Karpas-422 (cell line): ENCODE results near the gene TRAF3IP3. TPM values are rescaled to one million over a fixed set of nuclear protein-coding genes. Genes with fewer than 3 reads are reported as not detected.

ENCODE experiments used
- DNase-seq: peaks from one replicate; pipeline ENCODE4 v3.0.0-alpha.2; 2015
- H2AFZ ChIP-seq: fragments of 200-600 bp; sonication (generic); 2 replicates; pipeline ENCODE4 v1.6.1; 2014; ENCODE audit warnings: antibody characterized with exemption, low read length, mixed read lengths
- H3K27ac ChIP-seq: fragments of 200-600 bp; sonication (generic); 2 replicates; pipeline ENCODE4 v1.5.1; 2014; ENCODE audit warnings: mild to moderate bottlenecking, low read length, moderate library complexity
- H3K27me3 ChIP-seq: fragments of 200-600 bp; sonication (generic); 2 replicates; pipeline ENCODE4 v1.6.1; 2014; ENCODE audit warnings: low read length, mixed read lengths
- H3K36me3 ChIP-seq: fragments of 200-600 bp; sonication (generic); 2 replicates; pipeline ENCODE4 v1.6.1; 2014; ENCODE audit warnings: low read length, mixed read lengths; ENCODE audit not compliant: insufficient read depth
- H3K4me1 ChIP-seq: fragments of 200-600 bp; sonication (generic); 2 replicates; pipeline ENCODE4 v1.6.1; 2014; ENCODE audit warnings: mild to moderate bottlenecking, low read length, mixed read lengths
- H3K4me2 ChIP-seq: fragments of 200-600 bp; sonication (generic); 2 replicates; pipeline ENCODE4 v1.6.1; 2014; ENCODE audit warnings: low read length, low read depth, mild to moderate bottlenecking; ENCODE audit not compliant: poor library complexity, severe bottlenecking
- H3K4me3 ChIP-seq: fragments of 200-600 bp; sonication (generic); 2 replicates; pipeline ENCODE4 v1.5.1; 2014; ENCODE audit warnings: mild to moderate bottlenecking, antibody characterized with exemption, low read length, mixed read lengths
- H3K79me2 ChIP-seq: fragments of 200-600 bp; sonication (generic); 2 replicates; pipeline ENCODE4 v1.6.1; 2014; ENCODE audit warnings: mild to moderate bottlenecking, low read length, mixed read lengths
- H3K9ac ChIP-seq: fragments of 200-600 bp; sonication (generic); 2 replicates; pipeline ENCODE4 v1.6.0; 2014; ENCODE audit warnings: low read length
- H3K9me2 ChIP-seq: fragments of 200-600 bp; sonication (generic), shearing (Covaris generic); replicated peaks from 2 replicates; pipeline ENCODE4 v1.6.0; 2014; ENCODE audit warnings: mild to moderate bottlenecking, low read length, moderate library complexity; ENCODE audit not compliant: insufficient read depth
- H3K9me3 ChIP-seq: fragments of 300-700, 200-600 bp; sonication (generic); 2 replicates; pipeline ENCODE4 v1.6.1; 2014; ENCODE audit warnings: low read length, mixed read lengths
- H4K20me1 ChIP-seq: fragments of 200-600 bp; sonication (generic); 2 replicates; pipeline ENCODE4 v1.6.1; 2014; ENCODE audit warnings: mild to moderate bottlenecking, antibody characterized with exemption, low read length, low read depth; ENCODE audit not compliant: insufficient read depth
- total RNA-seq: library from RNA; depleted of rRNA; stranded (reverse); fragments of >200 nt; shearing (Covaris generic); gene quantifications from 2 replicates; pipeline ENCODE4 v1.2.3, GENCODE V29; 2014; ENCODE audit warnings: low replicate concordance

Gene TRAF3IP3
- total RNA-seq, 1 experiment from 2014 or later = 1.6 TPM

DNA sequence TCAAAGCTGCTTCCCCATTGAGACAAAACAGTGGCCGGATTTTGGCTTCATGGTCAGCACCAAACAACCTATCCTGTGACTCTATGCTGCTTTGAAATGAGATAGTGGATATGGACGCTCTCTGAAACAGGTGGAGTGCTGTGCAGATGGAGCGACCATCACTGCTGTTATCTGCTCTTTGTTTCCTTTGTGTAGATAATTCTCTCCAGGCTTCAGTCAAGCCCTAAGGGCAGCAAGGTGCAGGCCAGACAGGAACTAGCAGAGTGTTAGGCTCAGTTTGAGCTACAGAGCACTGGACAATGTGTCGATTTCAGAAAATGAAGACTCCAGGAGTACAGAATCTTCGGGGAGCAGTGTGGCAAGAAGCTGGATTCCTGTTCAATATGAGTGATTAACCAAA lies 54.9 kb downstream of the TRAF3IP3 start:
- no peak overlapping the region for H2AFZ ChIP-seq
- H3K27ac ChIP-seq = no peak overlapping the region
- H3K36me3 ChIP-seq = no peaks in the 10 kb centered on the region
- H3K27me3 ChIP-seq = no peaks in the 10 kb centered on the region
- no peaks in the 10 kb centered on the region for H3K9me2 ChIP-seq
- H3K9ac ChIP-seq = no peak overlapping the region
- peaks cover 4% of the 10 kb centered on the region; the same call in 1 of the 2 replicates for H3K4me1 ChIP-seq
- H3K4me2 ChIP-seq = no peak overlapping the region
- H3K79me2 ChIP-seq = no peaks in the 10 kb centered on the region
- no peak overlapping the region for H3K4me3 ChIP-seq
- no peaks in the 10 kb centered on the region for H4K20me1 ChIP-seq
- H3K9me3 ChIP-seq = no peaks in the 10 kb centered on the region
- no peak for DNase-seq

DNA sequence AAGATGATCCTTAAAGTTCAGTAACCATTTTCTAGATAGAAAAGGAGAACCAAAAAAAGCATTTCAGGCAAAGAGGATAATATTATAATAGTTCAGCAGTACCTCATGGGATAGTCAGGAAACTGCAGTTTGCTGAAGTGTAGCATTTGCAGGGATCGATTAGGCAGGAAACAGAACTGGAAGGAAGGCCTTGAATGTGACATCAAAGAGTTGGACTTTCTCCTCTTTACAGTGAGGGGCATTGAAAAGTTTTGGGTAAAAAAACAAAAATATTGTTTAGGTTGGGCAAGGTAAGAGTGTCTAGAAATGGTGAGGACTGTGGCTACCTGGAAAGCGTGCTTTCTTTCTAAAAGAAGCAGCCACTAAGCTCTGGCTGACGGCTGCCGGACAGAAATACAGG lies 58.0 kb downstream of the TRAF3IP3 start:
- no peak for DNase-seq
- no peaks in the 10 kb centered on the region for H3K36me3 ChIP-seq
- H3K27ac ChIP-seq = no peak overlapping the region
- no peaks in the 10 kb centered on the region for H3K4me1 ChIP-seq
- H3K9ac ChIP-seq = no peak overlapping the region
- H2AFZ ChIP-seq = no peak overlapping the region
- H3K9me3 ChIP-seq = no peaks in the 10 kb centered on the region
- H3K9me2 ChIP-seq = no peaks in the 10 kb centered on the region
- no peak overlapping the region for H3K4me3 ChIP-seq
- no peaks in the 10 kb centered on the region for H3K79me2 ChIP-seq
- no peak overlapping the region for H3K4me2 ChIP-seq
- H3K27me3 ChIP-seq = no peaks in the 10 kb centered on the region
- no peaks in the 10 kb centered on the region for H4K20me1 ChIP-seq

- Histone ChIP-seq H3K9me2 (no peaks in the 10 kb centered on the region), H2AFZ (no peak overlapping the region), H3K4me1 (no peaks in the 10 kb centered on the region), H4K20me1 (no peaks in the 10 kb centered on the region), H3K27ac (no peak overlapping the region), H3K9ac (no peak overlapping the region), H3K36me3 (no peaks in the 10 kb centered on the region), H3K27me3 (no peaks in the 10 kb centered on the region), H3K79me2 (no peaks in the 10 kb centered on the region), H3K4me3 (no peak overlapping the region), H3K9me3 (no peaks in the 10 kb centered on the region), H3K4me2 (no peak overlapping the region)
- no peak for DNase-seq
Observed at GRCh38 chr1:209815490-209815889, 59.6 kb downstream of the TRAF3IP3 start.

DNA sequence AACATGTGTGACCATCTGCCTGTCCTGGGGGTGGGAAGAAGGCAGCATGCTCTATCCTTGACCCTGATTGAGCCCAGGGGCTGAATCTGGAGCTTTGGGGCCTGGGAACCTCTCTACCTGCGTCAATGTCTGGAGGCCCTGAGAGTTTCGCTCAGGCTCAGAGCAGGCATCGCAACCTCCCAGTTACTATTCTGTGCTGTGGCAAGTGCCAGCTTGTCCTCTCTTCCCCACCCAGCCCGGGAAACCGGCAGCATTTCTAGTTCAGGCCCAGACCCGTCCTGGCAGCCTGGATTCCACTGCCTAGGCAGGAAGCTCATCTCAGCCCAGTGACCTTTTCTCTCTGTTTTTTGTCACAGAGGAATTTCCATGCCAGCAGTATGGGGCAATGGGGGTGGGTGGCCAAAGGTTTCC lies 60.1 kb downstream of the TRAF3IP3 start:
- H3K4me3 ChIP-seq = no peak overlapping the region
- no peak overlapping the region for H2AFZ ChIP-seq
- DNase-seq = no peak
- H3K27me3 ChIP-seq = no peaks in the 10 kb centered on the region
- no peaks in the 10 kb centered on the region for H3K9me2 ChIP-seq
- no peaks in the 10 kb centered on the region for H4K20me1 ChIP-seq
- H3K4me2 ChIP-seq = no peak overlapping the region
- H3K27ac ChIP-seq = no peak overlapping the region
- H3K36me3 ChIP-seq = no peaks in the 10 kb centered on the region
- H3K9me3 ChIP-seq = no peaks in the 10 kb centered on the region
- H3K79me2 ChIP-seq = no peaks in the 10 kb centered on the region
- no peak overlapping the region for H3K9ac ChIP-seq
- no peaks in the 10 kb centered on the region for H3K4me1 ChIP-seq

DNA sequence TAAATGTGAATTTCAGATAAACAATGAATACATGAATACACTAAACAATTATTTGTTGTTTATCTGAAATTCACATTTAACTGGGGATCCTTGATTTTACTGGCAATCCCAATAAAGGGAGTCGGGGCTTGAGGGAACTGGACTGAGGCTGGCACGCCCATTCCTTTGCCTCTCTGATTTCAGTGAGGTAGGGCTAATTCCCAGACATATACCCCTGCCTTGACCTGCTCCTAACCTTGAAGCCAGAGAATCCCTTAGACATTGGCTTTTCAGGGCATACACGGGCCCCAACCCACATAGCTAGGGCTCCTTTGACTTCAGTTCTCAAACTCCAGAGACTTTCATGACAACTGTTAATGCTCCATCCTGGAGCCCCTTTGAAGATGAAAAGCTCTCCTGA lies 61.1 kb downstream of the TRAF3IP3 start:
- no peak overlapping the region for H2AFZ ChIP-seq

GRCh38 chr1:209817691-209818090 lies 61.8 kb downstream of the TRAF3IP3 start:
- Histone ChIP-seq H3K27me3 (no peaks in the 10 kb centered on the region), H3K9me2 (no peaks in the 10 kb centered on the region), H3K9ac (no peak overlapping the region), H3K36me3 (no peaks in the 10 kb centered on the region), H4K20me1 (no peaks in the 10 kb centered on the region), H3K27ac (no peak overlapping the region), H3K9me3 (no peaks in the 10 kb centered on the region), H3K4me1 (no peaks in the 10 kb centered on the region), H3K79me2 (no peaks in the 10 kb centered on the region), H3K4me2 (no peak overlapping the region), H2AFZ (no peak overlapping the region), H3K4me3 (no peak overlapping the region)
- DNase-seq = no peak

More for the DNA sequence above, 61.1 kb downstream of the TRAF3IP3 start:
- no peaks in the 10 kb centered on the region for H3K36me3 ChIP-seq
- H3K4me1 ChIP-seq = no peaks in the 10 kb centered on the region
- H4K20me1 ChIP-seq = no peaks in the 10 kb centered on the region
- no peak overlapping the region for H3K4me2 ChIP-seq
- no peak overlapping the region for H3K4me3 ChIP-seq
- H3K9ac ChIP-seq = no peak overlapping the region
- no peaks in the 10 kb centered on the region for H3K27me3 ChIP-seq
- no peaks in the 10 kb centered on the region for H3K9me3 ChIP-seq
- H3K79me2 ChIP-seq = no peaks in the 10 kb centered on the region
- no peak overlapping the region for H3K27ac ChIP-seq
- no peaks in the 10 kb centered on the region for H3K9me2 ChIP-seq
- no peak for DNase-seq

DNA sequence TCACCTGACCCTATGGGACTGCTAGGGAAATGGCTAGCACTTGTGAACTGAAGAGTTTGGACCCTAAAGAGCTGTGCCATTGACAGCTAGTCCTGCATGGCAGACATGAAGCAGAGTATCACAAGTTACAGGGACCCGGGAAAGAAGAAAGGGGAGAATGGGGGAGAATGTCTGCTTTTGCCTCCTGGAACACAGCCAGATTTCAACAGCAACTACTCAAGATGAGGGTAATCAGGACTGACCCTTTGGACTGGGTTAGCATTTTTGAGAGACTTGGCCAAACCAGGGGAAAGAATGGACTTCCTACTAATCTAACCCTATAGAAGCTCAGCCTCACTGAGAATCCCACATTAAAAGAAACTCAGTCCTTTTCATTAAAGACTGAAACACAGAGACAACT lies 63.2 kb downstream of the TRAF3IP3 start:
- no peaks in the 10 kb centered on the region for H3K79me2 ChIP-seq
- H3K4me2 ChIP-seq = no peak overlapping the region
- H3K4me3 ChIP-seq = no peak overlapping the region
- H3K36me3 ChIP-seq = no peaks in the 10 kb centered on the region
- no peak overlapping the region for H3K27ac ChIP-seq
- H3K27me3 ChIP-seq = no peaks in the 10 kb centered on the region
- 0 out of 2 replicates have a peak, but pooled peaks cover 2% of the 10 kb centered on the region for H3K4me1 ChIP-seq
- no peaks in the 10 kb centered on the region for H3K9me2 ChIP-seq
- no peak overlapping the region for H2AFZ ChIP-seq
- no peaks in the 10 kb centered on the region for H3K9me3 ChIP-seq
- DNase-seq = no peak
- H4K20me1 ChIP-seq = no peaks in the 10 kb centered on the region
- no peak overlapping the region for H3K9ac ChIP-seq

- 0 out of 2 replicates have a peak, but pooled peaks cover 2% of the 10 kb centered on the region for H3K4me1 ChIP-seq
- H3K36me3 ChIP-seq = no peaks in the 10 kb centered on the region
- H3K27ac ChIP-seq = no peak overlapping the region
- no peaks in the 10 kb centered on the region for H3K9me2 ChIP-seq
- H2AFZ ChIP-seq = no peak overlapping the region
- H3K4me2 ChIP-seq = no peak overlapping the region
- DNase-seq = no peak
- no peak overlapping the region for H3K4me3 ChIP-seq
- no peak overlapping the region for H3K9ac ChIP-seq
- no peaks in the 10 kb centered on the region for H4K20me1 ChIP-seq
- no peaks in the 10 kb centered on the region for H3K79me2 ChIP-seq
- H3K27me3 ChIP-seq = no peaks in the 10 kb centered on the region
- H3K9me3 ChIP-seq = no peaks in the 10 kb centered on the region
Observed at GRCh38 chr1:209820986-209821385, 65.1 kb downstream of the TRAF3IP3 start.

GRCh38 chr1:209822706-209823105 lies 66.9 kb downstream of the TRAF3IP3 start:
- no peak overlapping the region for H3K4me2 ChIP-seq

More at GRCh38 chr1:209822706-209823105, 66.9 kb downstream of the TRAF3IP3 start:
- no peak overlapping the region for H3K4me3 ChIP-seq
- H3K27ac ChIP-seq = no peak overlapping the region
- H3K9me2 ChIP-seq = no peaks in the 10 kb centered on the region
- H4K20me1 ChIP-seq = no peaks in the 10 kb centered on the region
- no peaks in the 10 kb centered on the region for H3K79me2 ChIP-seq
- no peaks in the 10 kb centered on the region for H3K9me3 ChIP-seq
- DNase-seq = no peak
- H3K9ac ChIP-seq = no peak overlapping the region
- H3K4me1 ChIP-seq = 0 out of 2 replicates have a peak, but pooled peaks cover 2% of the 10 kb centered on the region
- no peak overlapping the region for H2AFZ ChIP-seq
- no peaks in the 10 kb centered on the region for H3K27me3 ChIP-seq
- H3K36me3 ChIP-seq = no peaks in the 10 kb centered on the region
